ENCODE data around the gene HCFC1.

HCFC1 gene

DNA sequence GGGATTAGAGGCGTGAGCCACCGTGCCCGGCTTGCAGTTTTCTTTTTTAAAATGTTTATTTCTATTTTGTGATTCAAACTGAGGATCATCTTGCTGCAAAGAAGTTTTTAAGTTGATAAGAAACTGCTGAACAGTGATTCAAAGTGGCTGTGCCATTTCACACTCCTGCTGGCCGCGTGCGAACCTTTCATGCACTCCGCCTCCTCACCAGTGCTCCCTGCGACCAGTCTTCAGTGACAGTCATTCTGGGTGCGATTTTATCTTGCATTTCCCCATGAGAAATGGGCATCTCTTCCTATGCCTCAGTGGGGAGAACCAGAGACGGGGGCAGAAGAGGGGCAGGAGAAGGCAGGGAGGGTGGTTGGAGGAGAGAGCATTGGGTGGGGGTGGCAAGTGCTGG is 22.4 kb upstream of the HCFC1 start:
- H3K4me3 ChIP-seq (ENCODE audit: low read depth, low read length) = no peak overlapping the region
- in situ Hi-C loops (cut with HindIII; ENCODE audit: low sequenced_read_pairs) = no loop called here
- TF ChIP-seq, protein P1, sequence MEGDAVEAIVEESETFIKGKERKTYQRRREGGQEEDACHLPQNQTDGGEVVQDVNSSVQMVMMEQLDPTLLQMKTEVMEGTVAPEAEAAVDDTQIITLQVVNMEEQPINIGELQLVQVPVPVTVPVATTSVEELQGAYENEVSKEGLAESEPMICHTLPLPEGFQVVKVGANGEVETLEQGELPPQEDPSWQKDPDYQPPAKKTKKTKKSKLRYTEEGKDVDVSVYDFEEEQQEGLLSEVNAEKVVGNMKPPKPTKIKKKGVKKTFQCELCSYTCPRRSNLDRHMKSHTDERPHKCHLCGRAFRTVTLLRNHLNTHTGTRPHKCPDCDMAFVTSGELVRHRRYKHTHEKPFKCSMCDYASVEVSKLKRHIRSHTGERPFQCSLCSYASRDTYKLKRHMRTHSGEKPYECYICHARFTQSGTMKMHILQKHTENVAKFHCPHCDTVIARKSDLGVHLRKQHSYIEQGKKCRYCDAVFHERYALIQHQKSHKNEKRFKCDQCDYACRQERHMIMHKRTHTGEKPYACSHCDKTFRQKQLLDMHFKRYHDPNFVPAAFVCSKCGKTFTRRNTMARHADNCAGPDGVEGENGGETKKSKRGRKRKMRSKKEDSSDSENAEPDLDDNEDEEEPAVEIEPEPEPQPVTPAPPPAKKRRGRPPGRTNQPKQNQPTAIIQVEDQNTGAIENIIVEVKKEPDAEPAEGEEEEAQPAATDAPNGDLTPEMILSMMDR (IDR thresholded peaks at IDR 0.05; ENCODE audit: low read depth, low read length) = no peak
- DNase-seq (ENCODE audit: low read depth, low spot score) = no peak

DNA sequence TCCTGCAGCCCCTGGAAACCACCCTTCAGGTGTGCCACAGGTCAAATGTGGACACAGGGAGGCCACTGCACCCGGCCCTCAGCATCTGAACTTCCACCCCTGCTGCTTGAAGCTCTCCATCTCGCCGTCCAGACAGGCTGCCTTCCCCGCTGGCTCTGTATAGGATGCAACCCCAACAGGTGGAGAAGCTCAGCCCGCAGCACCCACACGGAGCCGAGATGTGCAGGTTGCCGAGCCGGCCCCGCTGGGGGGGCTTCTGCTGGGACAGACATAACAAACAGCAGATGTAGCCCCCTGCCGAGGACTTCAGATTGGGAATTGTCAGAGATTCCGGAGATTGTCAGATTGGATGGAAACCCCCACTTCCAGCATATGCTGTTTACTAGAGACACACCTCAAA is 21.5 kb upstream of the HCFC1 start:
- TF ChIP-seq, protein P1 (IDR thresholded peaks at IDR 0.05; ENCODE audit: low read depth, low read length) = no peak
- DNase-seq (ENCODE audit: low read depth, low spot score) = no peak
- in situ Hi-C loops (cut with HindIII; ENCODE audit: low sequenced_read_pairs) = no loop called here

DNA sequence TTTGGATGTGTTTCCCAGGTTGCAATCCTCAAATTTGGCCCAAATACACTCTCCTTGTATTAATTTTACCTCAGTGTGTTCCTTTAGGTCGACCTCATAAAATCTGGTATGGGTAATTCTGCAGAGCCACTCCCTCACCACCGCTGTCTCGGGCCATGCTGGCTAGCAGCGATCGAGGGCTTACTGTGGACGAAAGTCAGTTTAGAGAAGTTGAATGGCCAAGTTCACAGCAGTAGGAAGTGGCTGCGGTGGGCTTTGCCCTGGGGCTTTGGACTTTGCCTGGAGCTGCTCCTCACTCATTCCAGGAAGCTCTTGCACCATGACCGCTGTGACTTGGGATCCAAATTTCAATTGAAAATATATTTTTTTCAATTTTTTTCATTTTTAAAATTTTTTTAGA is 20.6 kb upstream of the HCFC1 start:
- H3K4me3 ChIP-seq (ENCODE audit: low read depth, low read length) = no peak overlapping the region
- DNase-seq (ENCODE audit: low read depth, low spot score) = no peak
- TF ChIP-seq, protein P1 (IDR thresholded peaks at IDR 0.05; ENCODE audit: low read depth, low read length) = no peak
- in situ Hi-C loops (cut with HindIII; ENCODE audit: low sequenced_read_pairs) = no loop called here

More for the DNA sequence above, 21.5 kb upstream of the HCFC1 start:
- no peak overlapping the region for H3K4me3 ChIP-seq (ENCODE audit: low read depth, low read length)

DNA sequence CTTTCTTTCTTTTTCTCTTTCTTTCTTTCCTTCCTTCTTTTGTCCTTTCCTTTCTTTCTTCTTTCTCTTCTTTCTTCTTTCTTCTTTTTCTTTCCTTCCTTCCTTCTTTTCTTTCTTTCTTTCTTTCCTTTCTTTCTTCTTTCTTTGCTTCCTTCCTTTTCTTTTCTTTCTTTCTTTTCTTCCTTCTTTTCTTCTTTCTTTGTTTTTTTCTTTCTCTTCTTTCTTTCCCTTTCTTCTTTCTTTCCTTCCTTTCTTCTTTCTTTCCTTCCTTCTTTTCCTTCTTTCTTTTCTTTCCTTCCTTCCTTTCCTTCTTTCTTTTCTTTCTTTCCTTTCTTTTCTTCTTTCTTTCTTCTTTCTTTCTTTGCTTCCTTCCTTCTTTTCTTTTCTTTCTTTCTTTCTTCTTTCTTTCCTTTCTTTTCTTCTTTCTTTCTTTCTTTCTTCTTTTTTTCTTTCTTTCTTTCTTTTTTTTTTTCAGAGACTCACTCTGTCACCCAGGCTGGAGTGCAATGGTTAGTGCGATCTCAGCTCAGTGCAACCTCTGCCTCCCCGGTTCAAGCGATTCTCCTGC is 19.5 kb upstream of the HCFC1 start:
- no peak for DNase-seq (ENCODE audit: low read depth, low spot score)
- TF ChIP-seq, protein P1 (IDR thresholded peaks at IDR 0.05; ENCODE audit: low read depth, low read length) = no peak
- in situ Hi-C loops (cut with HindIII; ENCODE audit: low sequenced_read_pairs) = no loop called here
- H3K4me3 ChIP-seq (ENCODE audit: low read depth, low read length) = no peak overlapping the region

DNA sequence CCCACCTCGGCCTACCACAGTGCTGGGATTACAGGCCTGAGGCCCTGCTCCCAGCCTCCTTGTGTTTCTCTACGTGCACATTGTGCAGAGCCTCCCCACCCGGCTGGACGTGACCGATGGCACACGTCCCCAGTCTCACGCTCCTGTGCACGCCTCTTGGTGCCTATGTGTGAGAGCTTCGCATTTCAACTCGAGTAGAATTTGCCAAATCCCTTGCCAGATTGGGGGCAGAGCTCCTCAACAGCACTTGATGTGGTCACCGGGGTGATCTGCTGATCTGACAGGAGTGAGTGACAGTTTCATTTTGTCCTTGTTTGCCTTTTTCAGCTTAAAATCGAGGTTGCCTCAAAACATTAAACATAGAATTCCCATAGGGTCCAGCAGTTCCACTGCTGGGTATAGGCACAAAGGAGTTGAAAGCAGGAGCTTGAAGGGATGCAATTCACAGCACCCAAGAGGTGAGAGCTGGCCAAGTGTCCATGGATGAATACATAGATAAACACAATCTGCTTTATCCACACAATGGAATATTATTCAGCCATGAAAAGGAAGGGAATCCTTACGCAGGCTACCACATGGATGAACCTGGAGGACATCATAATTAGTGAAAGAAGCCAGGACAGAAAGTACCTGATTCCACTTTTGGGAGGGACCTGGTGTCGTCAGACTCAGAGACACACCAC is 18.5 kb upstream of the HCFC1 start:
- DNase-seq (ENCODE audit: low read depth, low spot score) = no peak
- TF ChIP-seq, protein P1 (IDR thresholded peaks at IDR 0.05; ENCODE audit: low read depth, low read length) = no peak
- H3K4me3 ChIP-seq (ENCODE audit: low read depth, low read length) = no peak overlapping the region
- in situ Hi-C loops (cut with HindIII; ENCODE audit: low sequenced_read_pairs) = no loop called here

DNA sequence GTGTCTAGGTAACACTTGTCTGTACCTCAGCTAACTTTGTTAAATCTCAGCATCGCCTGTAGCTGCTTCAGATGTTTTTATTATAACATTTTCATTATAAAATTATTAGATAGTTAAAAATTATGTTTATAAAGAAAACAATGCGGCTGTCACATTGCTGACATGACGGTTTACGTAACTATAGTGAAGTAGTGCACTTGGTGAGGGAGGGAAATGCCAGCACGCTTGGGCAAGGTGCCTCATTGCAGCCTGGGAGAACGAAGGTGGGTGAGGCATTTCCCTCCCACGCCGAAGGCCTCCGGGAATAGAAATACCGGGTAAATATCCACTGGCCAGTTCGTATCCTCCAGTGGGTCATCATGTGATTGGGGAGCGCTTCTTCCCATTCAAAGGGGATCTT is 16.9 kb upstream of the HCFC1 start:
- no peak overlapping the region for H3K4me3 ChIP-seq (ENCODE audit: low read depth, low read length)
- TF ChIP-seq, protein P1 (IDR thresholded peaks at IDR 0.05; ENCODE audit: low read depth, low read length) = no peak
- DNase-seq (ENCODE audit: low read depth, low spot score) = no peak
- in situ Hi-C loops (cut with HindIII; ENCODE audit: low sequenced_read_pairs) = no loop called here

Data from astrocyte of the spinal cord (primary cell).